Activated CD4-positive, alpha-beta T cell treated with anti-CD3 and anti-CD28 coated beads, Interleukin-2, amount 50 U/mL, for 48 hours (primary cell): ENCODE measurements around the gene RNF149.
"Not testable (repeated sequence)": the region's sequence is repeated elsewhere in the genome, so short reads cannot be mapped to it uniquely, and the experiment has no call there.

Source experiments
- DNase-seq, 2 experiments: peaks; one replicate each; pipeline ENCODE4 v3.0.0-alpha.2; 2020

Gene RNF149

GRCh38 chr2:101330253-101330933, 21.9 kb upstream of the RNF149 start:
- peak; percentile 45 to 65 for DNase-seq

- no peak for DNase-seq
Measured at GRCh38 chr2:101329026-101329425, 20.5 kb upstream of the RNF149 start.

- no peak for DNase-seq
Measured at GRCh38 chr2:101328474-101329007, 20.0 kb upstream of the RNF149 start.

- DNase-seq, result no peak
Measured at GRCh38 chr2:101327863-101328394, 19.4 kb upstream of the RNF149 start.

- DNase-seq, result no peak
Measured at GRCh38 chr2:101325425-101325824, 16.9 kb upstream of the RNF149 start.

GRCh38 chr2:101316568-101316967, 8.1 kb upstream of the RNF149 start:
- not testable (repeated sequence) for DNase-seq

GRCh38 chr2:101311696-101312017, 3.2 kb upstream of the RNF149 start:
- no peak for DNase-seq

GRCh38 chr2:101310834-101311695, 2.6 kb upstream of the RNF149 start:
- DNase-seq, result no peak

- no peak for DNase-seq
Measured at GRCh38 chr2:101310090-101310833, 1.8 kb upstream of the RNF149 start.

GRCh38 chr2:101307950-101308431, 510 bp downstream of the RNF149 start:
- DNase-seq, result peak in 1 of 2 experiments; percentile 42

GRCh38 chr2:101307503-101307902, 998 bp downstream of the RNF149 start:
- peak in 1 of 2 experiments; percentile 40 for DNase-seq

- peak in 1 of 2 experiments; percentile 39 for DNase-seq
Measured at GRCh38 chr2:101306410-101306809, 2.1 kb downstream of the RNF149 start.

- DNase-seq, result no peak
Measured at GRCh38 chr2:101305492-101306078, 2.9 kb downstream of the RNF149 start.

GRCh38 chr2:101305035-101305434, 3.5 kb downstream of the RNF149 start:
- DNase-seq, result no peak

- no peak for DNase-seq
Measured at GRCh38 chr2:101303688-101304087, 4.8 kb downstream of the RNF149 start.

GRCh38 chr2:101302016-101302415, 6.5 kb downstream of the RNF149 start:
- no peak for DNase-seq

- no peak for DNase-seq
Measured at GRCh38 chr2:101300836-101301235, 7.7 kb downstream of the RNF149 start.

GRCh38 chr2:101300164-101300563, 8.3 kb downstream of the RNF149 start:
- DNase-seq, result peak in 1 of 2 experiments; percentile 19

- no peak for DNase-seq
Measured at GRCh38 chr2:101299604-101300003, 8.9 kb downstream of the RNF149 start.

- DNase-seq, result no peak
Measured at GRCh38 chr2:101297383-101297782, 11.1 kb downstream of the RNF149 start.

GRCh38 chr2:101296371-101296770, 12.1 kb downstream of the RNF149 start:
- no peak for DNase-seq

- no peak for DNase-seq
Measured at GRCh38 chr2:101295895-101296294, 12.6 kb downstream of the RNF149 start.
